ENCODE data around the gene DHX9.

- TF ChIP-seq POLR2A (IDR thresholded peaks at IDR 0.05) = no peak
- TF ChIP-seq CTCF (IDR thresholded peaks at IDR 0.05) = no peak
These were observed 36.7 kb downstream of the DHX9 start for GRCh38 chr1:182875889-182876288.

Measured in vagina (tissue), 2 donors.